Measurements from ENCODE around the gene SKOR1.

The SKOR1 gene

GRCh38 chr15:67853454-67853853, 28.1 kb downstream of the SKOR1 start:
- Histone ChIP-seq H3K9ac (ENCODE audit: low read length) (no peak overlapping the region), H3K4ac (ENCODE audit: low read depth, low read length) (no peak overlapping the region), H2AK5ac (ENCODE audit: low read length) (no peak overlapping the region), H2BK120ac (ENCODE audit: insufficient read depth, low read length, poor library complexity) (no peak overlapping the region), H4K91ac (ENCODE audit: low read depth, low read length) (no peak overlapping the region), H3K9me3 (ENCODE audit: insufficient read depth, low read depth, low read length) (no peaks in the 10 kb centered on the region), H3K14ac (ENCODE audit: low read length) (no peak overlapping the region), H3K79me2 (ENCODE audit: control insufficient read depth, insufficient read depth, low read length, poor library complexity) (no peaks in the 10 kb centered on the region), H2AFZ (ENCODE audit: insufficient read depth, low read length, poor library complexity) (no peak overlapping the region), H3K27ac (ENCODE audit: low read depth, low read length) (no peak overlapping the region), H3K79me1 (ENCODE audit: low read length) (no peaks in the 10 kb centered on the region), H3K23ac (ENCODE audit: low read length) (no peak overlapping the region), H2BK5ac (ENCODE audit: low read depth, low read length, poor library complexity) (no peak overlapping the region), H3K4me1 (ENCODE audit: control insufficient read depth in 1 of 2, insufficient read depth in 2 of 2, low read length in 2 of 2) (no peaks in the 10 kb centered on the region), H3K36me3 (ENCODE audit: control insufficient read depth in 1 of 2, insufficient read depth in 2 of 2, low read length in 2 of 2) (no peaks in the 10 kb centered on the region), H4K12ac (ENCODE audit: low read depth, low read length) (no peak overlapping the region), H3K27me3 (ENCODE audit: insufficient read depth, low read length) (no peaks in the 10 kb centered on the region), H3K4me2 (ENCODE audit: low read length) (no peak overlapping the region), H3K4me3 (ENCODE audit: low read depth, low read length) (no peak overlapping the region), H4K8ac (ENCODE audit: low read depth, low read length) (no peak overlapping the region), H2BK12ac (ENCODE audit: low read length) (no peak overlapping the region), H3K18ac (ENCODE audit: low read length) (no peak overlapping the region)
- WGBS (ENCODE audit: extremely low coverage, insufficient coverage, insufficient read length), result no CpG with 5 or more reads among the region's 3 CpGs
- no peak for DNase-seq

GRCh38 chr15:67854358-67854757, 29.0 kb downstream of the SKOR1 start:
- no peaks in the 10 kb centered on the region for H3K36me3 ChIP-seq (ENCODE audit: control insufficient read depth in 1 of 2, insufficient read depth in 2 of 2, low read length in 2 of 2)
- no peak overlapping the region for H3K4me3 ChIP-seq (ENCODE audit: low read depth, low read length)
- H2AFZ ChIP-seq (ENCODE audit: insufficient read depth, low read length, poor library complexity), result no peak overlapping the region
- H3K9ac ChIP-seq (ENCODE audit: low read length), result no peak overlapping the region
- H3K14ac ChIP-seq (ENCODE audit: low read length), result no peak overlapping the region
- H3K4me2 ChIP-seq (ENCODE audit: low read length), result no peak overlapping the region
- no peak overlapping the region for H4K8ac ChIP-seq (ENCODE audit: low read depth, low read length)
- no peak overlapping the region for H2BK12ac ChIP-seq (ENCODE audit: low read length)
- no peaks in the 10 kb centered on the region for H3K4me1 ChIP-seq (ENCODE audit: control insufficient read depth in 1 of 2, insufficient read depth in 2 of 2, low read length in 2 of 2)
- H4K91ac ChIP-seq (ENCODE audit: low read depth, low read length), result no peak overlapping the region
- no peak overlapping the region for H2BK5ac ChIP-seq (ENCODE audit: low read depth, low read length, poor library complexity)
- no CpG with 5 or more reads among the region's 1 CpG for WGBS (ENCODE audit: extremely low coverage, insufficient coverage, insufficient read length)
- H3K4ac ChIP-seq (ENCODE audit: low read depth, low read length), result no peak overlapping the region
- no peak for DNase-seq
- H4K12ac ChIP-seq (ENCODE audit: low read depth, low read length), result no peak overlapping the region
- no peaks in the 10 kb centered on the region for H3K27me3 ChIP-seq (ENCODE audit: insufficient read depth, low read length)
- H3K23ac ChIP-seq (ENCODE audit: low read length), result no peak overlapping the region
- no peak overlapping the region for H2AK5ac ChIP-seq (ENCODE audit: low read length)
- H3K27ac ChIP-seq (ENCODE audit: low read depth, low read length), result no peak overlapping the region
- no peak overlapping the region for H3K18ac ChIP-seq (ENCODE audit: low read length)
- no peak overlapping the region for H2BK120ac ChIP-seq (ENCODE audit: insufficient read depth, low read length, poor library complexity)
- no peaks in the 10 kb centered on the region for H3K79me2 ChIP-seq (ENCODE audit: control insufficient read depth, insufficient read depth, low read length, poor library complexity)
- H3K79me1 ChIP-seq (ENCODE audit: low read length), result no peaks in the 10 kb centered on the region
- no peaks in the 10 kb centered on the region for H3K9me3 ChIP-seq (ENCODE audit: insufficient read depth, low read depth, low read length)

- H3K79me2 ChIP-seq (ENCODE audit: control insufficient read depth, insufficient read depth, low read length, poor library complexity), result no peaks in the 10 kb centered on the region
- no CpG with 5 or more reads among the region's 3 CpGs for WGBS (ENCODE audit: extremely low coverage, insufficient coverage, insufficient read length)
- DNase-seq, result no peak
- H3K18ac ChIP-seq (ENCODE audit: low read length), result no peak overlapping the region
- no peaks in the 10 kb centered on the region for H3K79me1 ChIP-seq (ENCODE audit: low read length)
- H2BK5ac ChIP-seq (ENCODE audit: low read depth, low read length, poor library complexity), result no peak overlapping the region
- H3K27ac ChIP-seq (ENCODE audit: low read depth, low read length), result no peak overlapping the region
- H3K9me3 ChIP-seq (ENCODE audit: insufficient read depth, low read depth, low read length), result no peaks in the 10 kb centered on the region
- H4K8ac ChIP-seq (ENCODE audit: low read depth, low read length), result no peak overlapping the region
- H3K23ac ChIP-seq (ENCODE audit: low read length), result no peak overlapping the region
- no peak overlapping the region for H3K14ac ChIP-seq (ENCODE audit: low read length)
- no peak overlapping the region for H4K12ac ChIP-seq (ENCODE audit: low read depth, low read length)
- H3K4ac ChIP-seq (ENCODE audit: low read depth, low read length), result no peak overlapping the region
- no peaks in the 10 kb centered on the region for H3K27me3 ChIP-seq (ENCODE audit: insufficient read depth, low read length)
- no peaks in the 10 kb centered on the region for H3K4me1 ChIP-seq (ENCODE audit: control insufficient read depth in 1 of 2, insufficient read depth in 2 of 2, low read length in 2 of 2)
- no peak overlapping the region for H3K4me3 ChIP-seq (ENCODE audit: low read depth, low read length)
- no peaks in the 10 kb centered on the region for H3K36me3 ChIP-seq (ENCODE audit: control insufficient read depth in 1 of 2, insufficient read depth in 2 of 2, low read length in 2 of 2)
- H4K91ac ChIP-seq (ENCODE audit: low read depth, low read length), result no peak overlapping the region
- no peak overlapping the region for H2BK120ac ChIP-seq (ENCODE audit: insufficient read depth, low read length, poor library complexity)
- H3K9ac ChIP-seq (ENCODE audit: low read length), result no peak overlapping the region
- no peak overlapping the region for H2AFZ ChIP-seq (ENCODE audit: insufficient read depth, low read length, poor library complexity)
- no peak overlapping the region for H2BK12ac ChIP-seq (ENCODE audit: low read length)
- H2AK5ac ChIP-seq (ENCODE audit: low read length), result no peak overlapping the region
- H3K4me2 ChIP-seq (ENCODE audit: low read length), result no peak overlapping the region
Measured at GRCh38 chr15:67855842-67856241, 30.5 kb downstream of the SKOR1 start.

- no peak overlapping the region for H2AK5ac ChIP-seq (ENCODE audit: low read length)
- H3K79me1 ChIP-seq (ENCODE audit: low read length), result no peaks in the 10 kb centered on the region
- H3K14ac ChIP-seq (ENCODE audit: low read length), result no peak overlapping the region
- H3K36me3 ChIP-seq (ENCODE audit: control insufficient read depth in 1 of 2, insufficient read depth in 2 of 2, low read length in 2 of 2), result no peaks in the 10 kb centered on the region
- no peak overlapping the region for H3K27ac ChIP-seq (ENCODE audit: low read depth, low read length)
- no peak overlapping the region for H2BK120ac ChIP-seq (ENCODE audit: insufficient read depth, low read length, poor library complexity)
- no peak overlapping the region for H2BK5ac ChIP-seq (ENCODE audit: low read depth, low read length, poor library complexity)
- H3K4ac ChIP-seq (ENCODE audit: low read depth, low read length), result no peak overlapping the region
- no peak overlapping the region for H3K9ac ChIP-seq (ENCODE audit: low read length)
- no peak overlapping the region for H4K8ac ChIP-seq (ENCODE audit: low read depth, low read length)
- WGBS (ENCODE audit: extremely low coverage, insufficient coverage, insufficient read length), result no CpG with 5 or more reads among the region's 3 CpGs
- H3K18ac ChIP-seq (ENCODE audit: low read length), result no peak overlapping the region
- H2AFZ ChIP-seq (ENCODE audit: insufficient read depth, low read length, poor library complexity), result no peak overlapping the region
- H4K12ac ChIP-seq (ENCODE audit: low read depth, low read length), result no peak overlapping the region
- H3K27me3 ChIP-seq (ENCODE audit: insufficient read depth, low read length), result no peaks in the 10 kb centered on the region
- no peak for DNase-seq
- no peaks in the 10 kb centered on the region for H3K4me1 ChIP-seq (ENCODE audit: control insufficient read depth in 1 of 2, insufficient read depth in 2 of 2, low read length in 2 of 2)
- no peak overlapping the region for H3K4me3 ChIP-seq (ENCODE audit: low read depth, low read length)
- H3K9me3 ChIP-seq (ENCODE audit: insufficient read depth, low read depth, low read length), result no peaks in the 10 kb centered on the region
- H4K91ac ChIP-seq (ENCODE audit: low read depth, low read length), result no peak overlapping the region
- H3K79me2 ChIP-seq (ENCODE audit: control insufficient read depth, insufficient read depth, low read length, poor library complexity), result no peaks in the 10 kb centered on the region
- H3K4me2 ChIP-seq (ENCODE audit: low read length), result no peak overlapping the region
- H2BK12ac ChIP-seq (ENCODE audit: low read length), result no peak overlapping the region
- no peak overlapping the region for H3K23ac ChIP-seq (ENCODE audit: low read length)
Measured at GRCh38 chr15:67857220-67857619, 31.9 kb downstream of the SKOR1 start.
